CD4-positive, alpha-beta T cell treated with Interleukin-21 for 1 hour (primary cell): Measurements from ENCODE around the gene MGAT4C.
"Not testable (repeated sequence)": the region's sequence is repeated elsewhere in the genome, so short reads cannot be mapped to it uniquely, and the experiment has no call there.

Experiments used
- DNase-seq: peaks from one replicate; pipeline ENCODE4 v3.0.0-alpha.2; 2020

MGAT4C gene

GRCh38 chr12:86226481-86226880, 29.7 kb downstream of the MGAT4C start:
- DNase-seq: no peak

GRCh38 chr12:86216591-86216990, 39.6 kb downstream of the MGAT4C start:
- no peak for DNase-seq

- no peak for DNase-seq
Observed at GRCh38 chr12:86213012-86213411, 43.2 kb downstream of the MGAT4C start.

GRCh38 chr12:86198696-86199444, 57.3 kb downstream of the MGAT4C start:
- DNase-seq: no peak

- DNase-seq: no peak
Observed at GRCh38 chr12:86196465-86196864, 59.7 kb downstream of the MGAT4C start.

GRCh38 chr12:86194721-86195120, 61.5 kb downstream of the MGAT4C start:
- DNase-seq: no peak

- DNase-seq: no peak
Observed at GRCh38 chr12:86193931-86194330, 62.3 kb downstream of the MGAT4C start.

- no peak for DNase-seq
Observed at GRCh38 chr12:86188226-86188625, 68.0 kb downstream of the MGAT4C start.

- DNase-seq: no peak
Observed at GRCh38 chr12:86186449-86186848, 69.7 kb downstream of the MGAT4C start.

GRCh38 chr12:86179855-86180254, 76.3 kb downstream of the MGAT4C start:
- no peak for DNase-seq

- no peak for DNase-seq
Observed at GRCh38 chr12:86174188-86174587, 82.0 kb downstream of the MGAT4C start.

- DNase-seq: no peak
Observed at GRCh38 chr12:86172913-86173443, 83.2 kb downstream of the MGAT4C start.

GRCh38 chr12:86170051-86170450, 86.1 kb downstream of the MGAT4C start:
- DNase-seq: no peak

GRCh38 chr12:86158956-86159355, 97.2 kb downstream of the MGAT4C start:
- DNase-seq: no peak

GRCh38 chr12:86154620-86155019, 101.6 kb downstream of the MGAT4C start:
- DNase-seq: no peak

GRCh38 chr12:86148612-86149011, 107.6 kb downstream of the MGAT4C start:
- DNase-seq: no peak

- DNase-seq: no peak
Observed at GRCh38 chr12:86148071-86148470, 108.1 kb downstream of the MGAT4C start.

GRCh38 chr12:86145156-86145555, 111.0 kb downstream of the MGAT4C start:
- no peak for DNase-seq

- DNase-seq: no peak
Observed at GRCh38 chr12:86143162-86143561, 113.0 kb downstream of the MGAT4C start.

GRCh38 chr12:86139671-86140070, 116.5 kb downstream of the MGAT4C start:
- no peak for DNase-seq

- DNase-seq: no peak
Observed at GRCh38 chr12:86138770-86139169, 117.4 kb downstream of the MGAT4C start.

- DNase-seq: no peak
Observed at GRCh38 chr12:86137936-86138335, 118.3 kb downstream of the MGAT4C start.

- no peak for DNase-seq
Observed at GRCh38 chr12:86134561-86134960, 121.6 kb downstream of the MGAT4C start.

GRCh38 chr12:86126900-86127299, 129.3 kb downstream of the MGAT4C start:
- DNase-seq: not testable (repeated sequence)
